MCF 10A (cell line): ENCODE measurements around the gene SRRD. TPM values are rescaled to one million over a fixed set of nuclear protein-coding genes. Genes with fewer than 3 reads are reported as not detected.
A peak's percentile ranks its signal among the peaks of the same experiment; 100 is the strongest.

ENCODE experiments used
- BruUV-seq: library from RNA; stranded (reverse); fragments of 400-500 nt; replicated peaks from 2 replicates; lab custom pipeline; 2021; lab: Mats Ljungman, UMichigan
- CTCF ChIA-PET: fragments of 300-600 bp; sonication (Branson Sonifier 250); formaldehyde crosslinking; extraction: SDS; loops from one replicate; lab custom pipeline; 2021; ENCODE audit warnings: antibody characterized with exemption, inconsistent platforms; lab: Yijun Ruan, JAX
- POLR2A ChIA-PET: fragments of 300-600, 350-650 bp; sonication (Branson Sonifier 250); formaldehyde crosslinking; extraction: SDS; loops from one replicate; lab custom pipeline; 2020; ENCODE audit warnings: antibody characterized with exemption, inconsistent platforms; lab: Yijun Ruan, JAX
- DNase-seq: peaks from one replicate; pipeline ENCODE4 v3.0.0-alpha.2; 2018; ENCODE audit not compliant: unreplicated experiment
- H3K27ac Mint-ChIP-seq: one replicate; pipeline ENCODE4 v1.8.0; 2022; ENCODE audit warnings: mild to moderate bottlenecking, low read depth, mixed read lengths; ENCODE audit not compliant: unreplicated experiment
- H3K27me3 Mint-ChIP-seq: one replicate; pipeline ENCODE4 v1.8.0; 2022; ENCODE audit warnings: mixed read lengths; ENCODE audit not compliant: insufficient read depth, unreplicated experiment
- H3K36me3 Mint-ChIP-seq: one replicate; pipeline ENCODE4 v1.8.0; 2022; ENCODE audit warnings: mild to moderate bottlenecking, moderate library complexity, mixed read lengths; ENCODE audit not compliant: insufficient read depth, unreplicated experiment
- H3K4me1 Mint-ChIP-seq: one replicate; pipeline ENCODE4 v1.8.0; 2022; ENCODE audit warnings: mixed read lengths; ENCODE audit not compliant: insufficient read depth, unreplicated experiment
- H3K4me3 Mint-ChIP-seq: one replicate; pipeline ENCODE4 v1.8.0; 2022; ENCODE audit warnings: mild to moderate bottlenecking, moderate library complexity, mixed read lengths; ENCODE audit not compliant: unreplicated experiment
- H3K9me3 Mint-ChIP-seq: one replicate; pipeline ENCODE4 v1.8.0; 2022; ENCODE audit warnings: mixed read lengths; ENCODE audit not compliant: unreplicated experiment
- CTCF ChIP-seq: fragments of 200-600 bp; IDR thresholded peaks from one replicate; pipeline ENCODE4 v1.8.0; 2022; ENCODE audit warnings: antibody characterized with exemption, mild to moderate bottlenecking; ENCODE audit not compliant: unreplicated experiment
- intact Hi-C: fragments of 100-400 bp; cut with micrococcal nuclease; formaldehyde crosslinking; loops from 2 replicates; pipeline ENCODE4 v1.14.1; 2022
- total RNA-seq: library from RNA; stranded (reverse); gene quantifications from 2 replicates; pipeline ENCODE4 v1.2.3, GENCODE V29; 2022

Gene SRRD
- total RNA-seq, 1 experiment from 2014 or later, result 27.9 TPM

- Mint-ChIP-seq H3K36me3 (peaks cover 92% of the 10 kb centered on the region), H3K27me3 (no peaks in the 10 kb centered on the region), H3K9me3 (no peaks in the 10 kb centered on the region), H3K27ac (peak overlapping the region; percentile 67), H3K4me3 (no peak overlapping the region), H3K4me1 (peaks cover 9% of the 10 kb centered on the region)
- intact Hi-C loops, result no loop called here
- TF ChIP-seq CTCF, result no peak
- no peak for DNase-seq
- ChIA-PET POLR2A (interaction anchor here (1.2 to 4.8 kb wide), 3 partner anchors 9 to 93 kb away, joined by 4 to 61 read pairs (median 9); partner anchors contain the start of genes HPS4, SRRD and TFIP11), CTCF (interaction anchor here (0.5 to 1.6 kb wide), 4 partner anchors 8 to 14 kb away, joined by 3 to 13 read pairs (median 4); partner anchors contain the start of genes HPS4 and SRRD)
- BruUV-seq, result no TSS peak
Observed at GRCh38 chr22:26492220-26492619, 8.5 kb downstream of the SRRD start.

- ChIA-PET POLR2A (interaction anchor here (1.4 to 4.8 kb wide), 4 partner anchors 10 to 18 kb away, joined by 4 to 61 read pairs (median 6); partner anchors contain the start of genes HPS4, SRRD and TFIP11), CTCF (interaction anchor here (0.6 to 1.8 kb wide), 4 partner anchors 8 to 147 kb away, joined by 3 to 9 read pairs (median 4); no protein-coding TSS in a partner anchor)
- no peak for DNase-seq
- Mint-ChIP-seq H3K9me3 (no peaks in the 10 kb centered on the region), H3K27me3 (no peaks in the 10 kb centered on the region), H3K4me3 (no peak overlapping the region), H3K36me3 (peaks cover 96% of the 10 kb centered on the region), H3K27ac (no peak overlapping the region), H3K4me1 (peaks cover 9% of the 10 kb centered on the region)
- intact Hi-C loops, result no loop called here
- no TSS peak for BruUV-seq
- no peak for TF ChIP-seq CTCF
Observed at GRCh38 chr22:26494506-26494905, 10.8 kb downstream of the SRRD start.

GRCh38 chr22:26496456-26496855 is 12.8 kb downstream of the SRRD start:
- no peak for TF ChIP-seq CTCF
- no peak for DNase-seq
- Mint-ChIP-seq H3K4me3 (no peak overlapping the region), H3K36me3 (peaks cover 94% of the 10 kb centered on the region), H3K4me1 (peaks cover 9% of the 10 kb centered on the region), H3K27ac (no peak overlapping the region), H3K27me3 (no peaks in the 10 kb centered on the region), H3K9me3 (no peaks in the 10 kb centered on the region)
- no TSS peak for BruUV-seq
- intact Hi-C loops, result no loop called here
- ChIA-PET CTCF (interaction anchor here (0.6 kb wide), 1 partner anchor 94 kb away, joined by 3 read pairs; no protein-coding TSS in a partner anchor), POLR2A (interaction anchor here (1.3 to 4.8 kb wide), 2 partner anchors 13 to 16 kb away, joined by 3 to 61 read pairs; partner anchors contain the start of genes HPS4, SRRD and TFIP11)

- no peak for DNase-seq
- ChIA-PET POLR2A (interaction anchor here (0.5 to 0.7 kb wide), 3 partner anchors 24 to 92 kb away, joined by 3 to 4 read pairs (median 3); no protein-coding TSS in a partner anchor), CTCF (interaction anchor here (1.0 to 1.7 kb wide), 2 partner anchors 132 to 145 kb away, joined by 3 to 4 read pairs; no protein-coding TSS in a partner anchor)
- no peak for TF ChIP-seq CTCF
- TSS peak; percentile 46 for BruUV-seq
- no peaks in the 10 kb centered on the region for H3K27me3 Mint-ChIP-seq
- H3K36me3 Mint-ChIP-seq, result peaks cover 94% of the 10 kb centered on the region
- no peaks in the 10 kb centered on the region for H3K4me1 Mint-ChIP-seq
- H3K4me3 Mint-ChIP-seq, result no peak overlapping the region
- no peaks in the 10 kb centered on the region for H3K9me3 Mint-ChIP-seq
- H3K27ac Mint-ChIP-seq, result no peak overlapping the region
- intact Hi-C loops, result no loop called here
Observed at GRCh38 chr22:26499188-26499703, 15.6 kb downstream of the SRRD start.
